Measurements from ENCODE around the gene MAVS.

DNA sequence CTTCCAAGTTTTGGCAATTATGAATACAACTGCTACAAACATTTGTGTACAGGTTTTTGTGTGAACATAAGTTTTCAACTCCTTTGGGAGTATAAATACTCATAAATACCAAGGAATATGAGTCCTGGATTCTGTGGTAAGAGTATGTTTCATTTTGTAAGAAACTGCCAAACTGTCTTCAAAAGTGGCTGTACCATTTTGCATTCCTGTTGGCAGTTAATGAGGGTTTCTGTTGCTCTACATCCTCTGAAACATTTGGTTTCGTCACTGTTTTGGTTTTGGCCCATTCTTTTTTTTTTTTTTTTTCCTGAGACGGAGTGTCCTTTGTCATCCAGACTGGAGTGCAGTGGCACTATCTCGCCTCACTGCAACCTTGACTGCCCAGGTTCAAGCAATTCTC is 17.8 kb upstream of the MAVS start:
- TF ChIP-seq, protein P1, sequence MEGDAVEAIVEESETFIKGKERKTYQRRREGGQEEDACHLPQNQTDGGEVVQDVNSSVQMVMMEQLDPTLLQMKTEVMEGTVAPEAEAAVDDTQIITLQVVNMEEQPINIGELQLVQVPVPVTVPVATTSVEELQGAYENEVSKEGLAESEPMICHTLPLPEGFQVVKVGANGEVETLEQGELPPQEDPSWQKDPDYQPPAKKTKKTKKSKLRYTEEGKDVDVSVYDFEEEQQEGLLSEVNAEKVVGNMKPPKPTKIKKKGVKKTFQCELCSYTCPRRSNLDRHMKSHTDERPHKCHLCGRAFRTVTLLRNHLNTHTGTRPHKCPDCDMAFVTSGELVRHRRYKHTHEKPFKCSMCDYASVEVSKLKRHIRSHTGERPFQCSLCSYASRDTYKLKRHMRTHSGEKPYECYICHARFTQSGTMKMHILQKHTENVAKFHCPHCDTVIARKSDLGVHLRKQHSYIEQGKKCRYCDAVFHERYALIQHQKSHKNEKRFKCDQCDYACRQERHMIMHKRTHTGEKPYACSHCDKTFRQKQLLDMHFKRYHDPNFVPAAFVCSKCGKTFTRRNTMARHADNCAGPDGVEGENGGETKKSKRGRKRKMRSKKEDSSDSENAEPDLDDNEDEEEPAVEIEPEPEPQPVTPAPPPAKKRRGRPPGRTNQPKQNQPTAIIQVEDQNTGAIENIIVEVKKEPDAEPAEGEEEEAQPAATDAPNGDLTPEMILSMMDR (conservative IDR thresholded peaks at IDR 0.05 in 1 of 2, IDR thresholded peaks at IDR 0.05 in 1 of 2; ENCODE audit: extremely low read depth in 1 of 2, insufficient read depth in 1 of 2, low read depth in 1 of 2, low read length in 2 of 2), result no peak
- TF ChIP-seq EZH2 (IDR thresholded peaks at IDR 0.05; ENCODE audit: borderline replicate concordance, low read length), result no peak

Data from mammary epithelial cell (primary cell).